NT2/D1 (cell line): ENCODE measurements around the gene SYCE1L.

Experiments
- DNase-seq: peaks from one replicate; pipeline ENCODE4 v3.0.0-alpha.2; 2011; ENCODE audit warnings: low read depth, low spot score
- H3K27me3 ChIP-seq: 2 replicates; pipeline ENCODE4 v1.6.0; 2011; ENCODE audit warnings: mild to moderate bottlenecking; ENCODE audit not compliant: insufficient read length, insufficient read depth
- H3K36me3 ChIP-seq: 2 replicates; pipeline ENCODE4 v1.6.1; 2011; ENCODE audit warnings: mild to moderate bottlenecking, low read length, mixed read lengths; ENCODE audit not compliant: insufficient read depth, insufficient read length
- H3K4me1 ChIP-seq: 2 replicates; pipeline ENCODE4 v1.5.1; 2011; ENCODE audit not compliant: insufficient read depth, insufficient read length
- H3K4me3 ChIP-seq: 2 replicates; pipeline ENCODE4 v1.5.1; 2011; ENCODE audit warnings: low read depth; ENCODE audit not compliant: insufficient read length
- H3K9ac ChIP-seq: 2 replicates; pipeline ENCODE4 v1.6.0; 2011; ENCODE audit warnings: low read depth; ENCODE audit not compliant: insufficient read length
- H3K9me3 ChIP-seq: 2 replicates; pipeline ENCODE4 v1.5.1; 2011; ENCODE audit warnings: mild to moderate bottlenecking, low read length; ENCODE audit not compliant: insufficient read depth
- SUZ12 ChIP-seq: IDR thresholded peaks from 2 replicates; pipeline ENCODE4 v1.6.1; 2011; ENCODE audit not compliant: insufficient read length, insufficient read depth; ENCODE audit errors: extremely low read depth
- YY1 ChIP-seq: IDR thresholded peaks from 2 replicates; pipeline ENCODE4 v1.6.1; 2011; ENCODE audit not compliant: insufficient read length, insufficient read depth
- ZNF274 ChIP-seq: IDR thresholded peaks from 2 replicates; pipeline ENCODE4 v1.6.1; 2011; ENCODE audit warnings: mild to moderate bottlenecking, low read depth, low read length

The SYCE1L gene

GRCh38 chr16:77219437-77219836, 20.2 kb downstream of the SYCE1L start:
- H3K27me3 ChIP-seq = no peaks in the 10 kb centered on the region
- H3K4me3 ChIP-seq = no peak overlapping the region
- no peak for DNase-seq
- H3K4me1 ChIP-seq = peaks cover 2% of the 10 kb centered on the region
- H3K9ac ChIP-seq = no peak overlapping the region
- no peaks in the 10 kb centered on the region for H3K9me3 ChIP-seq
- H3K36me3 ChIP-seq = peaks cover 10% of the 10 kb centered on the region
- TF ChIP-seq SUZ12 (no peak), YY1 (no peak), ZNF274 (no peak)

DNA sequence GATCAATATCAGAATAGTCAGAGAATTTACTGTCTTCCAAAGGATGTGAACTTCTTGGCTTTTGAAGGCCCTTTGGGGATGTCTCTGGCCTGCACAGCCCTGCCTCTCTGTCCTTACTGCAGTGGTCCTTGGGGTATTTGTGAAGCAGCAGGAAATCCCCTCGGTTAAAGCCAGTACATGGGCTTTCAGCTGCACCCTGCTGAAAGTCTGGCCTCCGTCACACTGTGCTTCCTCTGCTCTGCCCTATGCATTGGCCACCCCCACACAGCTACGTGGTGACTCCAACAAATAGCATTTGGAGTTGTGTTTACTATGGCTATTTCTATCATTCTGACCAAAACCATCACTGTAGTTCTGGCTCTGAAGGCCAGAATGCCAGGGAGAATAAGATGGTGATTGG, 21.2 kb downstream of the SYCE1L start:
- Histone ChIP-seq H3K36me3 (peaks cover 10% of the 10 kb centered on the region), H3K27me3 (no peaks in the 10 kb centered on the region), H3K9ac (no peak overlapping the region), H3K9me3 (no peaks in the 10 kb centered on the region), H3K4me1 (no peaks in the 10 kb centered on the region), H3K4me3 (no peak overlapping the region)
- TF ChIP-seq SUZ12 (no peak), YY1 (no peak), ZNF274 (no peak)
- no peak for DNase-seq

GRCh38 chr16:77221482-77221881, 22.3 kb downstream of the SYCE1L start:
- no peak for DNase-seq
- no peak overlapping the region for H3K4me3 ChIP-seq
- no peaks in the 10 kb centered on the region for H3K4me1 ChIP-seq
- no peak overlapping the region for H3K9ac ChIP-seq
- peaks cover 5% of the 10 kb centered on the region for H3K36me3 ChIP-seq
- TF ChIP-seq YY1 = no peak
- no peak for TF ChIP-seq ZNF274
- no peak for TF ChIP-seq SUZ12
- H3K9me3 ChIP-seq = no peaks in the 10 kb centered on the region
- H3K27me3 ChIP-seq = no peaks in the 10 kb centered on the region

- H3K9me3 ChIP-seq = no peaks in the 10 kb centered on the region
- no peaks in the 10 kb centered on the region for H3K4me1 ChIP-seq
- no peak overlapping the region for H3K4me3 ChIP-seq
- no peak overlapping the region for H3K9ac ChIP-seq
- H3K27me3 ChIP-seq = no peaks in the 10 kb centered on the region
- no peak for TF ChIP-seq SUZ12
- no peak for TF ChIP-seq ZNF274
- no peak for TF ChIP-seq YY1
- no peak for DNase-seq
- peaks cover 5% of the 10 kb centered on the region for H3K36me3 ChIP-seq
These were observed 24.0 kb downstream of the SYCE1L start for GRCh38 chr16:77223184-77223583.

DNA sequence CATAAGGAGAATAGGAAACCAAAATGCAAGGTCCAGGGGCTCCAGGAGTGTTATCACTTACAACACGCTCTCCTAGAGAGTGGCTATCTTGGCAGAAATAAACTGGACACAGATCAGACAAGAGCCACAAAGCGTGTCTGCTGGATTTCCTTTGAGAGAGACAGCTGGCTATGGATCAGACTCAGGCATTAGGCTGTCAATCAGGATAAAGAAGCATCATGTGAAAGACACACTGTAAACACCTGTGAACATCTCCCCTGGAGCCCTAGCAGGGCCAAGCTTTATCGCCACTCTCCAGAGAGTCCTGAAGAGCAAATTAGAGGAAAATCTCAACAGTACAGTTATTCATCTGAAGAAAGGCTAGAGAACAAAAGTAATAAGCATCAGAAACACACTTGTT, 26.0 kb downstream of the SYCE1L start:
- H3K4me3 ChIP-seq = no peak overlapping the region
- TF ChIP-seq SUZ12 (no peak), YY1 (no peak), ZNF274 (no peak)
- H3K36me3 ChIP-seq = no peaks in the 10 kb centered on the region
- no peaks in the 10 kb centered on the region for H3K4me1 ChIP-seq
- no peaks in the 10 kb centered on the region for H3K27me3 ChIP-seq
- H3K9ac ChIP-seq = no peak overlapping the region
- no peaks in the 10 kb centered on the region for H3K9me3 ChIP-seq
- no peak for DNase-seq

- no peaks in the 10 kb centered on the region for H3K4me1 ChIP-seq
- H3K36me3 ChIP-seq = no peaks in the 10 kb centered on the region
- no peaks in the 10 kb centered on the region for H3K27me3 ChIP-seq
- no peak overlapping the region for H3K9ac ChIP-seq
- DNase-seq = no peak
- TF ChIP-seq YY1 = no peak
- TF ChIP-seq SUZ12 = no peak
- TF ChIP-seq ZNF274 = no peak
- H3K4me3 ChIP-seq = no peak overlapping the region
- H3K9me3 ChIP-seq = no peaks in the 10 kb centered on the region
These were observed 28.5 kb downstream of the SYCE1L start for GRCh38 chr16:77227745-77228144.

DNA sequence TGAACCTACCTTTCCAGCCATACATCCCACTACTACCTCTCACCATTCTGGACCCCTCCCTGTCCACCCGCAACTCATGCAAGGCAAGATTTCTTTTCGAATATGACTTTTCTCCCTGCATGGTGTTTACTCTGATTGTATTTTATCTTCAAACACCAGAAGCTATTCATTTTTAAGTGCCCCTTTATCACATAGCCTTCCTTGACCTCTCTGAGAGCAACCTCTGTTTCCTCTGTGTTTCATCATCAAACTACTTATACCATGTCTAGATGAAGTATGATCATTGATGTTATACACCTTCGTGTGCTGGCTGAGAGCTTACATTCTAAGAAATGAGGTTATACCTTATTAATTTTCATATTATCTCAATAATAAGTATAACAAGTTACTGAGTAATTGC, 31.8 kb downstream of the SYCE1L start:
- no peaks in the 10 kb centered on the region for H3K4me1 ChIP-seq
- TF ChIP-seq SUZ12 (no peak), ZNF274 (no peak), YY1 (no peak)
- H3K9ac ChIP-seq = no peak overlapping the region
- H3K36me3 ChIP-seq = no peaks in the 10 kb centered on the region
- DNase-seq = no peak
- no peaks in the 10 kb centered on the region for H3K27me3 ChIP-seq
- H3K4me3 ChIP-seq = no peak overlapping the region
- H3K9me3 ChIP-seq = no peaks in the 10 kb centered on the region

DNA sequence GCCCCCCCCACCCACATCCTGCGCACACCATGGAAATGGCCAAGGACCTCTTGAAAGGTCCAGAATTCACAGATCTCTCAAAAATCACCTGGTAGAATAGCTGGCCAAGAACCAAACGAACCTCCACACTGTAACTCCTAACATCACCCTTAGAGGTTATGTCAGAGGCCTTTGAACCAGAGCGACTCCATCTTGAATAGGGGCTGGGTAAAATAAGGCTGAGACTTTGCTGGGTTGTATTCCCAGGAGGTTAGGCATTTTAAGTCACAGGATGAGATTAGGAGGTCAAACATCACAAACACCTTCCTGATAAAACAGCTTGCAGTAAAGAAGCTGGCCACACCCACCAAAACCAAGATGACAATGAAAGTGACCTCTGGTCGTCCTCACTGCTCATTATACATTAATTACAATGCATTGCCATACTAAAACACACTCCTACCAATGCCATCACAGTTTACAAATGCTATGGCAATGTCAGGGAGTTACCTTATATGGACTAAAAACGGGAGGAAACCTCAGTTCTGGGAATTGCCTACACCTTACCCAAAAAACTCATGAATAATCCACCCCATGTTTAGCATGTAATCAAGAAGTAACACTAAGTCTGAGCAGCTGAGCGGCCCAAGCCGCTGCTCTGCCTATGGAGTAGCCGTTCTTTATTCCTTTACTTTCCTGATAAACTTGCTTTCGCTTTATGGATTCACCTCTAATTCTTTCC, 34.8 kb downstream of the SYCE1L start:
- DNase-seq = no peak
- Histone ChIP-seq H3K36me3 (no peaks in the 10 kb centered on the region), H3K9me3 (no peaks in the 10 kb centered on the region), H3K9ac (no peak overlapping the region), H3K27me3 (no peaks in the 10 kb centered on the region), H3K4me1 (no peaks in the 10 kb centered on the region), H3K4me3 (no peak overlapping the region)
- TF ChIP-seq ZNF274 (no peak), SUZ12 (no peak), YY1 (no peak)
